Subcutaneous abdominal adipose tissue (tissue), 5 donors: ENCODE results near the gene CCDC66.
"Not testable (repeated sequence)": the region's sequence is repeated elsewhere in the genome, so short reads cannot be mapped to it uniquely, and the experiment has no call there.

Source experiments
- H3K27ac ChIP-seq: one replicate; pipeline ENCODE4 v1.7.0; 2013; ENCODE audit warnings: low read depth, mild to moderate bottlenecking, inconsistent platforms, low read length, moderate library complexity
- H3K27me3 ChIP-seq, 5 donors: one replicate each; pipeline ENCODE4 v1.7.0; 2013; ENCODE audit warnings: low read length in 5 of 5, inconsistent platforms in 1 of 5; ENCODE audit not compliant: control insufficient read depth in 5 of 5, insufficient read depth in 4 of 5
- H3K36me3 ChIP-seq, 5 donors: one replicate each; pipeline ENCODE4 v1.7.0; 2013; ENCODE audit warnings: low read length in 5 of 5; ENCODE audit not compliant: control insufficient read depth in 5 of 5, insufficient read depth in 5 of 5
- H3K4me1 ChIP-seq, 5 donors: one replicate each; pipeline ENCODE4 v1.7.0; 2013; ENCODE audit warnings: low read length in 5 of 5, mild to moderate bottlenecking in 3 of 5, moderate library complexity in 1 of 5; ENCODE audit not compliant: control insufficient read depth in 5 of 5, insufficient read depth in 5 of 5
- H3K4me3 ChIP-seq, 5 donors: one replicate each; pipeline ENCODE4 v1.7.0; 2013; ENCODE audit warnings: low read length in 5 of 5, low read depth in 1 of 5
- H3K9ac ChIP-seq, 5 donors: one replicate each; pipeline ENCODE4 v1.7.0; 2013; ENCODE audit warnings: low read length in 5 of 5, mild to moderate bottlenecking in 4 of 5, moderate library complexity in 3 of 5
- H3K9me3 ChIP-seq, 5 donors: one replicate each; pipeline ENCODE4 v1.7.0; 2013; ENCODE audit warnings: low read length in 5 of 5; ENCODE audit not compliant: control insufficient read depth in 5 of 5
- donor health status: healthy.
- donor health status: healthy.
- donor health status: healthy.
- donor health status: healthy.
- donor health status: healthy.

Gene CCDC66

DNA sequence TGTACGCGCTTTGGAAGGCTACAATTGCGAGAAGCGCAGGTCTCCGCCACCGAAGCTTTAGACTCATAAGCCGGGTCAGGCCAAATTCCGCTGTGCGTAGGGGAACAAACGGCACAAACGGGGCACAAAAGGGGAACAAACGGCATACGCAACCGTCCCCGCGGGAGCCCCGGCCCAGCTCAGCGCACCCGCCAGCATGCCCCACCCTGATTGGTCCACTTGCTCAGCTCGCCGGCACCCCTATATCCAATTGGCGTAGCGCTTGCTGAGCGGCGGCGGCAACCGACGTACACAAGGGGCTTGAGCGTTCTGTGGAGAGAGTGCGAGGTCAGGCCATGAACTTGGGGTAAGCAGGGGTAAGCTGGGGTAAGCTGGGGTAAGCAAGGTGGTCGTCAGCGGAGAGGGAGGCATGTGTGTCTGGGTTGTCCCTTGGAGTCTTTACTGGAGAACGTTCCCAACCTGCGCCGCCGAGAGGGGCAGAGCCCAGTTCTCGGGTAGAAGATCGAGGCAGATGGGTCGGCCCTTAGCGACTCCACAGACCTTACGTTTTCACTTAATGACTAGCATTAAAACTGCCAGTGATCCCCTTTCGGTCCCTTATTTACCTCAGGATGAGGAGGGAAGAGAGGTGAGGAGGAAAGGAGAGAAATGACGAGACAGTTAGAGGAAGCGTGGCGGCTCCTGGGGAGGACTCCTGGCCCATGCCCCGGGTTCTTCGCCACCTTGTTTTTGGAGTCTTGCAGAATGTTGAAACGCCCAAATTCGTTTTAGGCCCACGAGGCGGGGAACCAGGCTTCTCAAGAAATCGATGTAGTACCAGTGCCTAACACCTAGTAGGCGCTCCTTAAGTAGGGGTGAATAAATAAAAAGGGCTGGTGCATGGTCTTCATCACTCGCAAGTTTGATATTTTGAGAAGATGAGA is at the start of gene CCDC66:
CCDC66 (plus strand) TSS at position 268 of the 923 bp plus-strand sequence; CDS start at position 336, 68 bp downstream.
- H3K4me3 ChIP-seq: peak within 1 kb of the TSS; percentile 95 to 100 (median 98)
- H3K4me1 ChIP-seq: peaks cover 3 to 22% (median 10%) of the 10 kb centered on the region in 5 donors
- H3K27me3 ChIP-seq: no peaks in the 10 kb centered on the region
- H3K9ac ChIP-seq: peak within 1 kb of the TSS; percentile 86 to 99 (median 99)
- peak within 1 kb of the TSS; percentile 94 for H3K27ac ChIP-seq
- H3K36me3 ChIP-seq: peaks cover 2 to 18% (median 15%) of the 10 kb centered on the region in 5 donors
- no peaks in the 10 kb centered on the region for H3K9me3 ChIP-seq

DNA sequence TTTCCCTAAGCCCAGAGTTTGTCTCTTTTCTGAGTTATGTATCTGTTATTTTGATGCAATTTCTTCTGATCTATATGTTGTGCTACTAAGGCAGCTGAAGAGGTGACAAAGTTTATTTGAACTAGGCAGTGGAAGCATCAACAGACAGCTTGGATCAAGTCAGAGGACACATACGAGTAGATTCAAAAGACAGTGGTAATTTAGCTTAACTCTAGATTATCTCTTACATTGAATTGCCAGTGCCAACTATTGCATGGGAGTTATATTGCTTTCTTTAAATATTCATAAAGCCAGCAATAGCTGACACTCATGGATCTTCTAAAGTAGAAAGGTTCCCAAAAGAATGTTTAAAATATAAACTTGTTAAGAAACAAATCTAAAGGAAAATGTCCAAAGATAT is 37.3 kb upstream of the CCDC66 start:
- no peak overlapping the region for H3K9ac ChIP-seq
- H3K4me1 ChIP-seq: no peaks in the 10 kb centered on the region
- no peaks in the 10 kb centered on the region for H3K36me3 ChIP-seq
- H3K9me3 ChIP-seq: no peaks in the 10 kb centered on the region
- H3K27me3 ChIP-seq: no peaks in the 10 kb centered on the region
- H3K4me3 ChIP-seq: no peak overlapping the region
- no peak overlapping the region for H3K27ac ChIP-seq

DNA sequence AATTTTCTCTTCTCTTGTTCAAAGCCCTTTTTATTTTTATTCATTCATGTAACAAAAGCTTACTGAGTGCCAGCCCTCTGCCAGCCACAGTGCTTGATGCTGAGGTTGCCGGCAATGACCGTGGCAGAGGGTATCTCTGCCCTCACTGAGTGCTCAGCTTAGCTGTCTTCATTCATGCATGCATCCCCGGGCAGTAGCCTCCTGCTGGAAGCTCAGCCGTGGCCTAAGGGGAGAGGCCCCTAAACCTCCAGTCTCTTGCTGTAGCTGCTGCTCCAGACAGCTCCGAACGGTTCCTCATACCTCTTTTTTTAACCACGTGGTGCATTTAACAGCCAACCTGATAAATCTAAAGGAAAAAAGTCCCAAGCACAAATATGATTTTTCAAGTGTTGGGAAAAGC is 34.6 kb upstream of the CCDC66 start:
- no peak overlapping the region for H3K27ac ChIP-seq
- no peaks in the 10 kb centered on the region for H3K4me1 ChIP-seq
- H3K9me3 ChIP-seq: no peaks in the 10 kb centered on the region
- H3K9ac ChIP-seq: no peak overlapping the region
- H3K4me3 ChIP-seq: no peak overlapping the region
- no peaks in the 10 kb centered on the region for H3K27me3 ChIP-seq
- H3K36me3 ChIP-seq: no peaks in the 10 kb centered on the region

DNA sequence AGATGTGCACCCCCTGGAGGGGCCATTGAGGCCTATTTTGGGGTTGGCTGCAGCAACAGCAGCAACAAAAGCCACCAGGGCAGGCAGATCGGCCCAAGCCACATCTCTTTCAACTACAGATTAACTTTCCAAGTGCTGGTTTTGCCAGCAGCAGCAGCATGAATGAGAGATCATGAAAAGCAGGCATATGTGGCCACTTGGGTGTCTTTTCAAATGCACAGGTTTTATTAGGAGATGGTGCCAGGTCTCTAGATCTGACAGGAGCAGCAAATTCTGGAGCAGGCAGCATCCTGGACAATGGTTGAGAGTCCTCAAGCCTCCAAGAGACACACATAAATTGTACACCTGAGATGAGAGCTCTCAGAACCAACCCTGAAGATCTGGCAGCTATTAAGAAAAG is 31.7 kb upstream of the CCDC66 start:
- Histone ChIP-seq H3K36me3 (no peaks in the 10 kb centered on the region), H3K4me3 (no peak overlapping the region), H3K4me1 (no peaks in the 10 kb centered on the region), H3K9ac (no peak overlapping the region), H3K27me3 (no peaks in the 10 kb centered on the region), H3K9me3 (no peaks in the 10 kb centered on the region), H3K27ac (no peak overlapping the region)

DNA sequence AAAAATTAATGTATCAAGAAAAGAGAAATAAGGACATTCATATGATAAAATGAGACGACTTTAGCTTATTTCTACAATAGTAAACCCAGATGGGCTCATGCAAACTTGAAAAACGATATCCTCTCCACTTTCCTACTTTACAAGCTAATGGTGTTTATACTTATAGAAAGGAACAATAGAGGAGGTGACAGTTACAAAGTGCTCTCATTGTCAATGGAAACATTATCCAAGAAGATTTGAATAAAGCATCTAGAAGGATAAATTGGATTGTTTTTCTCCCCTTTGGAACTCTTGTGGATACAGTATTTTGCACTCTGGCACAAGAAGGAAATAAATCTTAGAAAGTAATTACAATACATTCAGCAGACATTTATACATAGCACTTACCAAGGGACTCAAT is 20.2 kb upstream of the CCDC66 start:
- no peak overlapping the region for H3K27ac ChIP-seq
- no peaks in the 10 kb centered on the region for H3K4me1 ChIP-seq
- no peak overlapping the region for H3K9ac ChIP-seq
- H3K36me3 ChIP-seq: no peaks in the 10 kb centered on the region
- H3K27me3 ChIP-seq: peaks cover 0 to 2% (median 0%) of the 10 kb centered on the region in 5 donors
- H3K9me3 ChIP-seq: peaks cover 0 to 3% (median 0%) of the 10 kb centered on the region in 5 donors
- no peak overlapping the region for H3K4me3 ChIP-seq

DNA sequence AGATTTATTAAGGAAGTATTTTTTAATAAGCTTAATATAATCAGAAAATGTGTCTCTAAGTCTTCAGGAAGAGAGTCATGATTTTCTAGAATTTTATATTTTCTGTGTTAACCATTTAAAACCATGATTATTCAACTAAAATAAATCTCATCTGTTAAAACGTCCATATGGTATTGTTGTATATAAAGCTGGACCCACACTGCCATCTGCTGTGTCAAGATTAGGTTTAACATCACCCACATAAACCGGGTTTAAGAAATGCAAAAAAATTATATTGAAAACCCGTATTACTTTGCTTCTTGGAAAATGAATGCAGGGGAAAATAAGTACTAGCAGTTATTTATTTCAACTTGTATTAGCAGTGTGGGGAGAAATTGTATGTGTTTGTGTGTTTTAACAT is 9.5 kb upstream of the CCDC66 start:
- peaks cover 0 to 2% (median 0%) of the 10 kb centered on the region in 5 donors for H3K27me3 ChIP-seq
- no peaks in the 10 kb centered on the region for H3K36me3 ChIP-seq
- H3K27ac ChIP-seq: no peak overlapping the region
- no peaks in the 10 kb centered on the region for H3K9me3 ChIP-seq
- no peak overlapping the region for H3K9ac ChIP-seq
- H3K4me3 ChIP-seq: no peak overlapping the region
- H3K4me1 ChIP-seq: no peaks in the 10 kb centered on the region

DNA sequence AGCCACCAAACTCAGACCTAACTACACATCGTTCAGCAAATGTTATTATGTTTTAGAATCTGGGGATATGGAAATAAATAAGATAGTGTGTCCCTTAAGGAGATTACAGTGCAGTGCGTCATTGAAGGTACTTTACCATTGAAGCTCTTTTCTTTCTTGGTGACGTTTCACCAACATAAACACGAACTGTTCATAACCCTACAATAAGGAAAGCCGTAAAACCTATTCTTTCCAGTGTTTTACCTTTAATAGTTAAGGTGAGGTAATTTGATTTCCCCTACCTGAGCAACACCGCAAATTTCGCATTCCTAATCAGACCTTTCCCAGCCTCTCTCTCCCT is 826 bp downstream of the CCDC66 start:
- Histone ChIP-seq H3K4me3 (peak overlapping the region; percentile 95 to 100 (median 98)), H3K9ac (peak overlapping the region; percentile 86 to 99 (median 99)), H3K27ac (peak overlapping the region; percentile 94), H3K9me3 (no peaks in the 10 kb centered on the region), H3K4me1 (peaks cover 3 to 22% (median 10%) of the 10 kb centered on the region in 5 donors), H3K27me3 (no peaks in the 10 kb centered on the region), H3K36me3 (peaks cover 2 to 18% (median 15%) of the 10 kb centered on the region in 5 donors)

DNA sequence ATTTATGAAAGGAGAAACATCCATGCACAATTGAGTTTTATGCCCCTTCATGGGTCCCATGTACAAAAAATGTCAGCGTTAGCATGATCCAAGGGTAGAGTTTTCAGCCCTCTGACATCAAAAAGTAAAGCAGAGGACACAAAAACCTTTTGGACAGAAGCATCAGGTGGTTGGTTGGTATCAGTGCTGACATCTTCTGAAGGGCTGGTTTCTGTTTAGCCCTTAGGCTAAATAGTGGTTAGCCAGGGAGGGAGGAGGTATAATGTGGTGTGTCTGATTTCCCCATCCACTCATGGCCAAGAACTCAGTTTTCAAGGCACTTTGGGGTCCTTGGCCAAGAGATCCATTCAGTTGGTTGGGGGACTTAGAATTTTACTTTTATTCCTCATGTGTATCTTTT is 16.5 kb downstream of the CCDC66 start:
- Histone ChIP-seq H3K4me1 (no peaks in the 10 kb centered on the region), H3K36me3 (peaks cover 24 to 45% (median 31%) of the 10 kb centered on the region in 5 donors), H3K9ac (no peak overlapping the region), H3K4me3 (no peak overlapping the region), H3K27ac (no peak overlapping the region), H3K27me3 (no peaks in the 10 kb centered on the region), H3K9me3 (no peaks in the 10 kb centered on the region)

DNA sequence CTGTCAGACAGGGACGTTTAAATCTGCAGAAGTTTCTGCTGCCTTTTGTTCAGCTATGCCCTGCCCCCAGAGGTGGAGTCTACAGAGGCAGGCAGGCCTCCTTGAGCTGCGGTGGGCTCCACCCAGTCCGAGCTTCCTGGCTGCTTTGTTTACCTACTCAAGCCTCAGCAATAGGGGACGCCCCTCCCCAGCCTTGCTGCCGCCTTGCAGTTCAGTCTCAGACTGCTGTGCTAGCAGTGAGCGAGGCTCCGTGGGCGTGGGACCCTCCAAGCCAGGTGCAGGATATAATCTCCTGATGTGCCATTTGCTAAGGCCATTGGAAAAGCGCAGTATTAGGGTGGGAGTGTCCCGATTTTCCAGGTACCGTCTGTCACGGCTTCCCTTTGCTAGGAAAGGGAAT is 25.0 kb downstream of the CCDC66 start:
- not testable (repeated sequence) for H3K9me3 ChIP-seq, H3K27me3 ChIP-seq, H3K27ac ChIP-seq, H3K4me3 ChIP-seq, H3K4me1 ChIP-seq, H3K9ac ChIP-seq
- H3K36me3 ChIP-seq: peaks cover 0 to 11% (median 6%) of the 10 kb centered on the region in 5 donors

DNA sequence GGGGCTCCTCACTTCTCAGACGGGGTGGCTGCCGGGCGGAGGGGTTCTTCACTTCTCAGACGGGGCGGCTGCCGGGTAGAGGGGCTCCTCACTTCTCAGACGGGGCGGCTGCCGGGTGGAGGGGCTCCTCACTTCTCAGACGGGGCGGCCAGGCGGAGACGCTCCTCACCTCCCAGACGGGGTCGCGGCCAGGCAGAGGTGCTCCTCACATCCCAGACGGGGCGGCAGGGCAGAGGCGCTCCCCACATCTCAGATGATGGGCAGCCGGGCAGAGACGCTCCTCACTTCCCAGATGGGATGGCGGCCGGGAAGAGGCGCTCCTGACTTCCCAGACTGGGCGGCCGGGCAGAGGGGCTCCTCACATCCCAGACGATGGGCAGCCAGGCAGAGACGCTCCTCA is 27.3 kb downstream of the CCDC66 start:
- H3K27ac ChIP-seq, H3K4me3 ChIP-seq, H3K4me1 ChIP-seq, H3K27me3 ChIP-seq, H3K9me3 ChIP-seq, H3K9ac ChIP-seq: not testable (repeated sequence)
- peaks cover 0 to 11% (median 6%) of the 10 kb centered on the region in 5 donors for H3K36me3 ChIP-seq
